Measurements from ENCODE around the gene OR5K4. TPM values are rescaled to one million over a fixed set of nuclear protein-coding genes. Genes with fewer than 3 reads are reported as not detected.

The OR5K4 gene
- total RNA-seq, 2 experiments from 2014 or later: not detected

- no peak for DNase-seq
- ChIA-PET POLR2A (no interaction called here), CTCF (no interaction called here)
- Mint-ChIP-seq H3K27me3 (peaks cover 20% of the 10 kb centered on the region), H3K27ac (no peak overlapping the region), H3K9me3 (peaks cover 20% of the 10 kb centered on the region), H3K4me3 (no peak overlapping the region), H3K36me3 (ENCODE audit: low read depth) (no peaks in the 10 kb centered on the region), H3K4me1 (ENCODE audit: low read depth) (no peaks in the 10 kb centered on the region)
- H3K36me3 ChIP-seq (ENCODE audit: insufficient read depth, low read length): no peaks in the 10 kb centered on the region
- intact Hi-C loops (cut with DNase I, micrococcal nuclease): no loop called here
- H3K9me3 ChIP-seq (ENCODE audit: control insufficient read depth in 1 of 2, insufficient read depth in 1 of 2, low read length in 2 of 2): peaks cover 11 to 17% of the 10 kb centered on the region in 2 experiments
- no peak overlapping the region for H3K27ac ChIP-seq (ENCODE audit: low read depth in 1 of 2, low read length in 2 of 2)
- H3K4me1 ChIP-seq (ENCODE audit: insufficient read depth, low read length): no peaks in the 10 kb centered on the region
- no peaks in the 10 kb centered on the region for H3K27me3 ChIP-seq (ENCODE audit: control insufficient read depth in 1 of 2, insufficient read depth in 2 of 2, low read length in 2 of 2)
- no peak for TF ChIP-seq CTCF (IDR thresholded peaks at IDR 0.05)
- H3K4me3 ChIP-seq (ENCODE audit: low read length): no peak overlapping the region
- no peak for ATAC-seq (ENCODE audit: poor library complexity)
Observed at GRCh38 chr3:98398513-98398912, 44.9 kb downstream of the OR5K4 start.

GRCh38 chr3:98402507-98402906 is 48.9 kb downstream of the OR5K4 start:
- DNase-seq (no peak), ATAC-seq (ENCODE audit: poor library complexity) (no peak)
- Mint-ChIP-seq H3K27ac (no peak overlapping the region), H3K4me3 (no peak overlapping the region), H3K9me3 (peaks cover 36% of the 10 kb centered on the region), H3K27me3 (no peaks in the 10 kb centered on the region), H3K4me1 (ENCODE audit: low read depth) (no peaks in the 10 kb centered on the region), H3K36me3 (ENCODE audit: low read depth) (peaks cover 26% of the 10 kb centered on the region)
- no peak for TF ChIP-seq CTCF (IDR thresholded peaks at IDR 0.05)
- Histone ChIP-seq H3K27ac (ENCODE audit: low read depth in 1 of 2, low read length in 2 of 2) (no peak overlapping the region), H3K9me3 (ENCODE audit: control insufficient read depth in 1 of 2, insufficient read depth in 1 of 2, low read length in 2 of 2) (peaks cover 20 to 30% of the 10 kb centered on the region in 2 experiments), H3K4me3 (ENCODE audit: low read length) (no peak overlapping the region), H3K4me1 (ENCODE audit: insufficient read depth, low read length) (no peaks in the 10 kb centered on the region), H3K27me3 (ENCODE audit: control insufficient read depth in 1 of 2, insufficient read depth in 2 of 2, low read length in 2 of 2) (no peaks in the 10 kb centered on the region), H3K36me3 (ENCODE audit: insufficient read depth, low read length) (no peaks in the 10 kb centered on the region)
- ChIA-PET POLR2A (no interaction called here), CTCF (no interaction called here)
- intact Hi-C loops (cut with DNase I, micrococcal nuclease): no loop called here

GRCh38 chr3:98404010-98404409 is 50.4 kb downstream of the OR5K4 start:
- DNase-seq (no peak), ATAC-seq (ENCODE audit: poor library complexity) (no peak)
- H3K4me3 Mint-ChIP-seq: no peak overlapping the region
- no peak for TF ChIP-seq CTCF (IDR thresholded peaks at IDR 0.05)
- H3K27me3 Mint-ChIP-seq: no peaks in the 10 kb centered on the region
- Histone ChIP-seq H3K27me3 (ENCODE audit: control insufficient read depth in 1 of 2, insufficient read depth in 2 of 2, low read length in 2 of 2) (no peaks in the 10 kb centered on the region), H3K4me3 (ENCODE audit: low read length) (no peak overlapping the region), H3K4me1 (ENCODE audit: insufficient read depth, low read length) (no peaks in the 10 kb centered on the region), H3K9me3 (ENCODE audit: control insufficient read depth in 1 of 2, insufficient read depth in 1 of 2, low read length in 2 of 2) (peaks cover 20 to 27% of the 10 kb centered on the region in 2 experiments), H3K27ac (ENCODE audit: low read depth in 1 of 2, low read length in 2 of 2) (no peak overlapping the region), H3K36me3 (ENCODE audit: insufficient read depth, low read length) (no peaks in the 10 kb centered on the region)
- ChIA-PET POLR2A (no interaction called here), CTCF (no interaction called here)
- no peak overlapping the region for H3K27ac Mint-ChIP-seq
- peaks cover 31% of the 10 kb centered on the region for H3K9me3 Mint-ChIP-seq
- intact Hi-C loops (cut with DNase I, micrococcal nuclease): no loop called here
- peaks cover 26% of the 10 kb centered on the region for H3K36me3 Mint-ChIP-seq (ENCODE audit: low read depth)
- no peaks in the 10 kb centered on the region for H3K4me1 Mint-ChIP-seq (ENCODE audit: low read depth)

Other genes with a start within 250 kb of the OR5K4 start
- gene OR5H1, start 223.1 kb upstream of the OR5K4 start, total RNA-seq: not detected
- gene OR5H14, start 206.4 kb upstream of the OR5K4 start, total RNA-seq: not detected
- gene OR5H15, start 187.2 kb upstream of the OR5K4 start, total RNA-seq: not detected
- gene OR5H6, start 89.6 kb upstream of the OR5K4 start, total RNA-seq: not detected
- not detected for gene OR5H2, start 71.3 kb upstream of the OR5K4 start, total RNA-seq
- gene OR5K3, start 36.8 kb downstream of the OR5K4 start, total RNA-seq: not detected
- not detected for gene OR5K1, start 109.3 kb downstream of the OR5K4 start, total RNA-seq
- not detected for gene OR5K2, start 143.8 kb downstream of the OR5K4 start, total RNA-seq
- gene CLDND1, start 169.0 kb downstream of the OR5K4 start, total RNA-seq: 100 to 1,000 TPM; 168 to 185 TPM
- 1 to 10 TPM; 8.4 to 9.6 TPM for gene GPR15, start 178.1 kb downstream of the OR5K4 start, total RNA-seq
- gene CPOX, start 239.8 kb downstream of the OR5K4 start, total RNA-seq: 10 to 100 TPM in 1 of 2 experiments, 1 to 10 TPM in 1; 7.0 to 10.5 TPM